ENCODE results near the gene SETD6.
"Not testable (repeated sequence)": the region's sequence is repeated elsewhere in the genome, so short reads cannot be mapped to it uniquely, and the experiment has no call there.

SETD6 gene

GRCh38 chr16:58548378-58548777, 33.1 kb downstream of the SETD6 start:
- no peak for DNase-seq

DNA sequence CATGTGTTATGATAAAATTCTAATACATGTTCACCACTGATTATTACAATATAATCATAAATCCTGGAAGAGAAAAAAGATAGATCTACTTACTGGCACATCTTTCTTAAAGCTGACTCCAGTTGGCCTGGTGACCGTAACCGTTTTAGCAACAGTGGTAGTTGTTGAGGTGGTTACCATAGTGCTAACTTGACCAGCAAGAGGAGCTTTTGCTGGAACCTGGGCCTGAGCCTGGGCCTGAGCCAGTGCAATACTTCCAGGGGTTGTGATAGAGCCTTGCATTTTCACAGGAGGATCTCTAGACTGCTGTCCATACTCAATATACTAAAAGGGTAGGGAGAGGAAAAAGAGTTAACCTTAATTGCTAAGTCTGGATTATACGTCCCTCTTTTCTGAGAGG, 36.2 kb downstream of the SETD6 start:
- no peak for DNase-seq

GRCh38 chr16:58556678-58557077, 41.4 kb downstream of the SETD6 start:
- no peak for DNase-seq

DNA sequence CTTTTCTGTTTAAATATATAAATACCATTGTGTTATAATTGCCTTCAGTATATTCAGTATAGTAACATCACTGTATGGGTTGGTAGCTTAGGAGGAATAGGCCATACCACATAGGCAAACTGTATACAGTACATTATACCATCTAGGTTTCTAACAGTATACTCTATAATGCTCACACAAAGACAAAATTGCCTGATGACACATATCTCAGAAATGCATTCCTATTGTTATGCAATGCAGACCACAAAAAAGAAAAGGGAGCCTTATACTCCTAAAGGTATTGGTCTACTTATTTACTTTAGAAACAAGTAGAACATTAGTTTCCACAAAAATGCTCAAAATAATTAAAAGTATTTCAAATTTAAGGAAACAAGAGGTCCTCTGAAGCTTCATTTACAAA, 47.9 kb downstream of the SETD6 start:
- DNase-seq = no peak

GRCh38 chr16:58563775-58564174, 48.5 kb downstream of the SETD6 start:
- no peak for DNase-seq

GRCh38 chr16:58565697-58566096, 50.4 kb downstream of the SETD6 start:
- not testable (repeated sequence) for DNase-seq
